MCF 10A (cell line): ENCODE data around the gene MLLT3. TPM values are rescaled to one million over a fixed set of nuclear protein-coding genes. Genes with fewer than 3 reads are reported as not detected.

ENCODE experiments used
- BruUV-seq: library from RNA; stranded (reverse); fragments of 400-500 nt; replicated peaks from 2 replicates; lab custom pipeline; 2021; lab: Mats Ljungman, UMichigan
- CTCF ChIA-PET: fragments of 300-600 bp; sonication (Branson Sonifier 250); formaldehyde crosslinking; extraction: SDS; loops from one replicate; lab custom pipeline; 2021; ENCODE audit warnings: antibody characterized with exemption, inconsistent platforms; lab: Yijun Ruan, JAX
- POLR2A ChIA-PET: fragments of 300-600, 350-650 bp; sonication (Branson Sonifier 250); formaldehyde crosslinking; extraction: SDS; loops from one replicate; lab custom pipeline; 2020; ENCODE audit warnings: antibody characterized with exemption, inconsistent platforms; lab: Yijun Ruan, JAX
- DNase-seq: peaks from one replicate; pipeline ENCODE4 v3.0.0-alpha.2; 2018; ENCODE audit not compliant: unreplicated experiment
- H3K27ac Mint-ChIP-seq: one replicate; pipeline ENCODE4 v1.8.0; 2022; ENCODE audit warnings: mild to moderate bottlenecking, low read depth, mixed read lengths; ENCODE audit not compliant: unreplicated experiment
- H3K27me3 Mint-ChIP-seq: one replicate; pipeline ENCODE4 v1.8.0; 2022; ENCODE audit warnings: mixed read lengths; ENCODE audit not compliant: insufficient read depth, unreplicated experiment
- H3K36me3 Mint-ChIP-seq: one replicate; pipeline ENCODE4 v1.8.0; 2022; ENCODE audit warnings: mild to moderate bottlenecking, moderate library complexity, mixed read lengths; ENCODE audit not compliant: insufficient read depth, unreplicated experiment
- H3K4me1 Mint-ChIP-seq: one replicate; pipeline ENCODE4 v1.8.0; 2022; ENCODE audit warnings: mixed read lengths; ENCODE audit not compliant: insufficient read depth, unreplicated experiment
- H3K4me3 Mint-ChIP-seq: one replicate; pipeline ENCODE4 v1.8.0; 2022; ENCODE audit warnings: mild to moderate bottlenecking, moderate library complexity, mixed read lengths; ENCODE audit not compliant: unreplicated experiment
- H3K9me3 Mint-ChIP-seq: one replicate; pipeline ENCODE4 v1.8.0; 2022; ENCODE audit warnings: mixed read lengths; ENCODE audit not compliant: unreplicated experiment
- CTCF ChIP-seq: fragments of 200-600 bp; IDR thresholded peaks from one replicate; pipeline ENCODE4 v1.8.0; 2022; ENCODE audit warnings: antibody characterized with exemption, mild to moderate bottlenecking; ENCODE audit not compliant: unreplicated experiment
- intact Hi-C: fragments of 100-400 bp; cut with micrococcal nuclease; formaldehyde crosslinking; loops from 2 replicates; pipeline ENCODE4 v1.14.1; 2022
- total RNA-seq: library from RNA; stranded (reverse); gene quantifications from 2 replicates; pipeline ENCODE4 v1.2.3, GENCODE V29; 2022

Gene MLLT3
- total RNA-seq, 1 experiment from 2014 or later = 1.2 TPM

- intact Hi-C loops = no loop called here
- Mint-ChIP-seq H3K27me3 (peaks cover 65% of the 10 kb centered on the region), H3K4me3 (no peak overlapping the region), H3K9me3 (no peaks in the 10 kb centered on the region), H3K27ac (no peak overlapping the region), H3K36me3 (no peaks in the 10 kb centered on the region), H3K4me1 (no peaks in the 10 kb centered on the region)
- TF ChIP-seq CTCF = no peak
- BruUV-seq = no TSS peak
- ChIA-PET CTCF (interaction anchor here (0.5 to 1.0 kb wide), 3 partner anchors 34 to 444 kb away, joined by 3 read pairs; no protein-coding TSS in a partner anchor), POLR2A (no interaction called here)
- no peak for DNase-seq
Measured at GRCh38 chr9:20426019-20426418, 196.3 kb downstream of the MLLT3 start.

- Mint-ChIP-seq H3K4me3 (no peak overlapping the region), H3K4me1 (no peaks in the 10 kb centered on the region), H3K27me3 (peaks cover 64% of the 10 kb centered on the region), H3K27ac (no peak overlapping the region), H3K36me3 (no peaks in the 10 kb centered on the region), H3K9me3 (no peaks in the 10 kb centered on the region)
- ChIA-PET POLR2A (no interaction called here), CTCF (no interaction called here)
- intact Hi-C loops = no loop called here
- TF ChIP-seq CTCF = no peak
- DNase-seq = no peak
- BruUV-seq = no TSS peak
Measured at GRCh38 chr9:20419533-20419932, 202.8 kb downstream of the MLLT3 start.

- no TSS peak for BruUV-seq
- H3K9me3 Mint-ChIP-seq = no peaks in the 10 kb centered on the region
- H3K27me3 Mint-ChIP-seq = peaks cover 70% of the 10 kb centered on the region
- no peak for TF ChIP-seq CTCF
- CTCF ChIA-PET = interaction anchor here (0.6 kb wide), 1 partner anchor 10 kb away, joined by 3 read pairs; no protein-coding TSS in a partner anchor
- no peak overlapping the region for H3K4me3 Mint-ChIP-seq
- no peak for DNase-seq
- no peaks in the 10 kb centered on the region for H3K4me1 Mint-ChIP-seq
- intact Hi-C loops = no loop called here
- no peaks in the 10 kb centered on the region for H3K36me3 Mint-ChIP-seq
- H3K27ac Mint-ChIP-seq = no peak overlapping the region
- POLR2A ChIA-PET = interaction anchor here (0.6 kb wide), 1 partner anchor 61 kb away, joined by 4 read pairs; no protein-coding TSS in a partner anchor
Measured at GRCh38 chr9:20418485-20418884, 203.8 kb downstream of the MLLT3 start.

GRCh38 chr9:20417373-20418080, 204.8 kb downstream of the MLLT3 start:
- ChIA-PET POLR2A (no interaction called here), CTCF (interaction anchor here (0.6 kb wide), 1 partner anchor 92 kb away, joined by 3 read pairs; no protein-coding TSS in a partner anchor)
- H3K36me3 Mint-ChIP-seq = no peaks in the 10 kb centered on the region
- H3K27me3 Mint-ChIP-seq = peaks cover 75% of the 10 kb centered on the region
- intact Hi-C loops = no loop called here
- no TSS peak for BruUV-seq
- no peaks in the 10 kb centered on the region for H3K9me3 Mint-ChIP-seq
- DNase-seq = no peak
- TF ChIP-seq CTCF = no peak
- no peak overlapping the region for H3K27ac Mint-ChIP-seq
- H3K4me3 Mint-ChIP-seq = no peak overlapping the region
- H3K4me1 Mint-ChIP-seq = no peaks in the 10 kb centered on the region
